Mucosa of stomach (tissue), 1 donor: Measurements from ENCODE around the gene PARK7.
"Not testable (repeated sequence)": the region's sequence is repeated elsewhere in the genome, so short reads cannot be mapped to it uniquely, and the experiment has no call there.

Experiments
- H3K27me3 ChIP-seq: one replicate; pipeline ENCODE4 v1.7.0; 2013; ENCODE audit warnings: mild to moderate bottlenecking, low read length; ENCODE audit not compliant: control insufficient read depth, insufficient read depth
- H3K36me3 ChIP-seq: one replicate; pipeline ENCODE4 v1.7.0; 2013; ENCODE audit warnings: low read length; ENCODE audit not compliant: control insufficient read depth, insufficient read depth
- H3K4me1 ChIP-seq: one replicate; pipeline ENCODE4 v1.7.0; 2013; ENCODE audit warnings: mild to moderate bottlenecking, low read length; ENCODE audit not compliant: control insufficient read depth, insufficient read depth
- H3K4me3 ChIP-seq: one replicate; pipeline ENCODE4 v1.7.0; 2013; ENCODE audit warnings: low read length
- H3K9ac ChIP-seq: one replicate; pipeline ENCODE4 v1.7.0; 2013; ENCODE audit warnings: mild to moderate bottlenecking, low read length, moderate library complexity
- H3K9me3 ChIP-seq: one replicate; pipeline ENCODE4 v1.7.0; 2013; ENCODE audit warnings: mild to moderate bottlenecking, low read length, moderate library complexity; ENCODE audit not compliant: control insufficient read depth
- donor health status: Pancreatic carcinoma.

PARK7 gene

GRCh38 chr1:7953850-7954609, 7.5 kb upstream of the PARK7 start:
- Histone ChIP-seq H3K36me3 (no peaks in the 10 kb centered on the region), H3K27me3 (no peaks in the 10 kb centered on the region), H3K9me3 (no peaks in the 10 kb centered on the region), H3K4me1 (no peaks in the 10 kb centered on the region), H3K9ac (peak overlapping the region; percentile 93), H3K4me3 (peak overlapping the region; percentile 90)

- Histone ChIP-seq H3K4me3 (peak overlapping the region; percentile 90), H3K9me3 (no peaks in the 10 kb centered on the region), H3K9ac (peak overlapping the region; percentile 93), H3K4me1 (no peaks in the 10 kb centered on the region), H3K27me3 (no peaks in the 10 kb centered on the region), H3K36me3 (no peaks in the 10 kb centered on the region)
Observed at GRCh38 chr1:7954683-7955082, 6.8 kb upstream of the PARK7 start.

- H3K4me1 ChIP-seq = no peaks in the 10 kb centered on the region
- no peaks in the 10 kb centered on the region for H3K27me3 ChIP-seq
- H3K4me3 ChIP-seq = no peak overlapping the region
- H3K9ac ChIP-seq = no peak overlapping the region
- H3K9me3 ChIP-seq = no peaks in the 10 kb centered on the region
- no peaks in the 10 kb centered on the region for H3K36me3 ChIP-seq
Observed at GRCh38 chr1:7956218-7957032, 5.1 kb upstream of the PARK7 start.

- Histone ChIP-seq H3K4me1 (no peaks in the 10 kb centered on the region), H3K36me3 (no peaks in the 10 kb centered on the region), H3K4me3 (no peak overlapping the region), H3K9ac (no peak overlapping the region), H3K27me3 (no peaks in the 10 kb centered on the region), H3K9me3 (no peaks in the 10 kb centered on the region)
Observed at GRCh38 chr1:7960165-7960564, 1.3 kb upstream of the PARK7 start.

GRCh38 chr1:7960867-7961215, 670 bp upstream of the PARK7 start:
- Histone ChIP-seq H3K9ac (peak overlapping the region; percentile 74), H3K4me1 (no peaks in the 10 kb centered on the region), H3K9me3 (no peaks in the 10 kb centered on the region), H3K36me3 (no peaks in the 10 kb centered on the region), H3K4me3 (peak overlapping the region; percentile 21), H3K27me3 (no peaks in the 10 kb centered on the region)

- peak overlapping the region; percentile 74 for H3K9ac ChIP-seq
- no peaks in the 10 kb centered on the region for H3K36me3 ChIP-seq
- peak overlapping the region; percentile 21 for H3K4me3 ChIP-seq
- H3K27me3 ChIP-seq = no peaks in the 10 kb centered on the region
- H3K9me3 ChIP-seq = no peaks in the 10 kb centered on the region
- no peaks in the 10 kb centered on the region for H3K4me1 ChIP-seq
Observed at GRCh38 chr1:7962014-7962335, 464 bp downstream of the PARK7 start.

- Histone ChIP-seq H3K36me3 (no peaks in the 10 kb centered on the region), H3K27me3 (no peaks in the 10 kb centered on the region), H3K9me3 (no peaks in the 10 kb centered on the region), H3K9ac (peak overlapping the region; percentile 74), H3K4me3 (no peak overlapping the region), H3K4me1 (no peaks in the 10 kb centered on the region)
Observed at GRCh38 chr1:7962636-7963377, 1.3 kb downstream of the PARK7 start.

- H3K27me3 ChIP-seq, H3K4me1 ChIP-seq, H3K9ac ChIP-seq, H3K9me3 ChIP-seq, H3K4me3 ChIP-seq, H3K36me3 ChIP-seq: not testable (repeated sequence)
Observed at GRCh38 chr1:7963378-7963730, 1.8 kb downstream of the PARK7 start.

GRCh38 chr1:7963841-7964240, 2.3 kb downstream of the PARK7 start:
- not testable (repeated sequence) for H3K4me3 ChIP-seq, H3K36me3 ChIP-seq, H3K4me1 ChIP-seq, H3K27me3 ChIP-seq, H3K9ac ChIP-seq, H3K9me3 ChIP-seq

GRCh38 chr1:7964476-7964875, 3.0 kb downstream of the PARK7 start:
- Histone ChIP-seq H3K36me3 (no peaks in the 10 kb centered on the region), H3K4me1 (no peaks in the 10 kb centered on the region), H3K9ac (no peak overlapping the region), H3K9me3 (no peaks in the 10 kb centered on the region), H3K4me3 (no peak overlapping the region), H3K27me3 (no peaks in the 10 kb centered on the region)

- Histone ChIP-seq H3K4me1 (no peaks in the 10 kb centered on the region), H3K27me3 (no peaks in the 10 kb centered on the region), H3K9ac (no peak overlapping the region), H3K4me3 (no peak overlapping the region), H3K36me3 (no peaks in the 10 kb centered on the region), H3K9me3 (no peaks in the 10 kb centered on the region)
Observed at GRCh38 chr1:7967196-7967595, 5.7 kb downstream of the PARK7 start.

- no peak overlapping the region for H3K9ac ChIP-seq
- no peaks in the 10 kb centered on the region for H3K9me3 ChIP-seq
- no peaks in the 10 kb centered on the region for H3K27me3 ChIP-seq
- no peak overlapping the region for H3K4me3 ChIP-seq
- no peaks in the 10 kb centered on the region for H3K36me3 ChIP-seq
- no peaks in the 10 kb centered on the region for H3K4me1 ChIP-seq
Observed at GRCh38 chr1:7967651-7968050, 6.1 kb downstream of the PARK7 start.
